HG02973 (cell line): ENCODE results near the gene TXN2.

Experiments
- ATAC-seq: cut with Tn5 transposase; IDR thresholded peaks from one replicate; pipeline ENCODE4 v1.9.1; 2021; ENCODE audit warnings: moderate library complexity; ENCODE audit not compliant: unreplicated experiment

TXN2 gene

GRCh38 chr22:36486619-36487384 lies 5.4 kb upstream of the TXN2 start:
- no peak for ATAC-seq

- no peak for ATAC-seq
Observed at GRCh38 chr22:36480941-36481392, 473 bp downstream of the TXN2 start.

GRCh38 chr22:36478966-36479365 lies 2.5 kb downstream of the TXN2 start:
- ATAC-seq: no peak

GRCh38 chr22:36475341-36475740 lies 6.1 kb downstream of the TXN2 start:
- ATAC-seq: no peak

GRCh38 chr22:36472689-36473088 lies 8.8 kb downstream of the TXN2 start:
- ATAC-seq: no peak

- ATAC-seq: no peak
Observed at GRCh38 chr22:36471341-36471821, 10.1 kb downstream of the TXN2 start.

GRCh38 chr22:36470994-36471331 lies 10.5 kb downstream of the TXN2 start:
- no peak for ATAC-seq

- ATAC-seq: no peak
Observed at GRCh38 chr22:36470162-36470993, 11.1 kb downstream of the TXN2 start.

- no peak for ATAC-seq
Observed at GRCh38 chr22:36469094-36469710, 12.2 kb downstream of the TXN2 start.

- no peak for ATAC-seq
Observed at GRCh38 chr22:36467946-36468345, 13.5 kb downstream of the TXN2 start.

GRCh38 chr22:36467042-36467810 lies 14.2 kb downstream of the TXN2 start:
- ATAC-seq: no peak

GRCh38 chr22:36466258-36466657 lies 15.2 kb downstream of the TXN2 start:
- no peak for ATAC-seq

- ATAC-seq: no peak
Observed at GRCh38 chr22:36465232-36466021, 16.0 kb downstream of the TXN2 start.

- no peak for ATAC-seq
Observed at GRCh38 chr22:36464715-36465231, 16.7 kb downstream of the TXN2 start.

- no peak for ATAC-seq
Observed at GRCh38 chr22:36463783-36464184, 17.7 kb downstream of the TXN2 start.

GRCh38 chr22:36461665-36462649 lies 19.5 kb downstream of the TXN2 start:
- no peak for ATAC-seq

GRCh38 chr22:36460202-36460601 lies 21.2 kb downstream of the TXN2 start:
- ATAC-seq: no peak

- ATAC-seq: no peak
Observed at GRCh38 chr22:36457688-36458450, 23.6 kb downstream of the TXN2 start.
